ENCODE results near the gene SETMAR. TPM values are rescaled to one million over a fixed set of nuclear protein-coding genes. Genes with fewer than 3 reads are reported as not detected.
A peak's percentile ranks its signal among the peaks of the same experiment; 100 is the strongest.

The SETMAR gene
- total and polyA plus RNA-seq, 2 of the 13 experiments (the other 11 are each of a cell fraction or from before 2014, with no cell fraction given), result 7.0 to 16.7 TPM

DNA sequence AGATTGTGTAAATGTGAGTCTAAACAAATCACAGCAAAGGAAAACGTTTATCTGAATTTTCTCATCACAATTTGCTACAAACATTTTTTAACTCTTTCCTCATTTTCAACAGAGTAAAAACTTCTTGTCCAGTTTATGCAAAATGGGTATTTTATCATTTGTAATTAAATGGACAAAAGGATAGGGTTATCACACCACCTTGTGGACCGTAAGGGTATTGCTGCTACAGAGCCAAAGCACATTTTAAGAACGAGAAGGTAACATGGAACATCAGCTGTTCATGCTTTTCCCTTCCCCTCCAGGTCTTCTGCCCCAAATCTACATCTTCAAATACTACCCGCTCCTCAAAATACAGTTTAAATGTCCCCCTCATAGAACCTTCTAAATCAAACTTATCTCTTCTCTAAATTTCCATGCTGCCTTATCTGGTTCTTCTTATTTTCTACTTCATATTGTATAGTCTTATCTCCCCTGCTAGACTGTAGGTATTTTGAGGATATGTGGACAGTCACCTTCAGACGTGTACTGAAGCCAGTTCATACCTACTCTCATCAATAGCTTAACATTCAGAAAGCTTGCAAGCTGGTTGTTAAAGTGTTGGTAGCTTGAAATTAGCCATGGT is 12.8 kb upstream of the SETMAR start:
- Histone ChIP-seq H3K27me3 (ENCODE audit: control insufficient read depth in 1 of 2, insufficient read depth in 2 of 2, low read length in 2 of 2) (no peaks in the 10 kb centered on the region), H3K9me3 (ENCODE audit: low read length) (no peaks in the 10 kb centered on the region), H3K9ac (ENCODE audit: insufficient read depth, low read depth, low read length) (no peak overlapping the region), H3K4me1 (ENCODE audit: insufficient read depth, low read length) (no peaks in the 10 kb centered on the region), H2AFZ (ENCODE audit: low read length) (no peak overlapping the region), H3K27ac (ENCODE audit: extremely low read length, insufficient read depth, low read length) (no peak overlapping the region), H3K79me2 (ENCODE audit: insufficient read depth, low read length) (no peaks in the 10 kb centered on the region), H4K20me1 (ENCODE audit: insufficient read depth, low read length) (no peaks in the 10 kb centered on the region; the same call in 1 of the 2 replicates), H3K4me2 (ENCODE audit: low read depth, low read length) (no peak overlapping the region), H3K4me3 (replicated peaks in 1 of 3; ENCODE audit: insufficient read depth in 1 of 3, low read depth in 2 of 3, low read length in 3 of 3) (no peak overlapping the region), H3K36me3 (replicated peaks in 1 of 2; ENCODE audit: control insufficient read depth in 1 of 2, insufficient read depth in 2 of 2, low read length in 2 of 2) (no peaks in the 10 kb centered on the region)
- DNase-seq (ENCODE audit: low spot score), result peak; percentile 10
- intact Hi-C loops (cut with micrococcal nuclease; ENCODE audit: unreplicated experiment) (loop anchor here (1.0 to 5.0 kb wide), 3 partner anchors 293 to 1094 kb away; no protein-coding TSS in a partner anchor), in situ Hi-C loops (cut with HindIII; ENCODE audit: extremely low pct_ligation_motif_present, low pct_unique_long_range_greater_than_20kb) (loop anchor here (5.0 kb wide), 1 partner anchor 1093 kb away; no protein-coding TSS in a partner anchor)
- ChIA-PET CTCF (ENCODE audit: low intra/inter-chr PET ratio, low total read pairs) (interaction anchor here (1.5 to 1.7 kb wide), 2 partner anchors 1090 to 1094 kb away, joined by 9 to 22 read pairs; no protein-coding TSS in a partner anchor), POLR2A (no interaction called here)
- no peak for ATAC-seq
- BruUV-seq (replicated peaks), result no TSS peak
- WGBS (ENCODE audit: low lambda C conversion rate), result 2% methylated on average over 5 of the region's 5 CpGs
- peak; percentile 79 for FAIRE-seq
- TF ChIP-seq ETV5 (CRISPR knock-in tag; IDR thresholded peaks at IDR 0.05; ENCODE audit: borderline replicate concordance) (no peak), ZSCAN30 (CRISPR knock-in tag; IDR thresholded peaks at IDR 0.05) (0 out of 2 replicates have a peak, but pooled peaks have one; percentile 25), SMC3 (IDR thresholded peaks at IDR 0.05; ENCODE audit: low read length) (peak; percentile 53; the same call in 1 of the 2 replicates), ZNF672 (CRISPR knock-in tag; IDR thresholded peaks at IDR 0.05) (no peak), STAG1 (CRISPR knock-in tag; IDR thresholded peaks at IDR 0.05) (peak; percentile 82), TP53 (CRISPR knock-in tag; conservative IDR thresholded peaks at IDR 0.05) (no peak)
- TF ChIP-seq, protein P1, sequence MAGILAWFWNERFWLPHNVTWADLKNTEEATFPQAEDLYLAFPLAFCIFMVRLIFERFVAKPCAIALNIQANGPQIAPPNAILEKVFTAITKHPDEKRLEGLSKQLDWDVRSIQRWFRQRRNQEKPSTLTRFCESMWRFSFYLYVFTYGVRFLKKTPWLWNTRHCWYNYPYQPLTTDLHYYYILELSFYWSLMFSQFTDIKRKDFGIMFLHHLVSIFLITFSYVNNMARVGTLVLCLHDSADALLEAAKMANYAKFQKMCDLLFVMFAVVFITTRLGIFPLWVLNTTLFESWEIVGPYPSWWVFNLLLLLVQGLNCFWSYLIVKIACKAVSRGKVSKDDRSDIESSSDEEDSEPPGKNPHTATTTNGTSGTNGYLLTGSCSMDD (CRISPR knock-in tag; IDR thresholded peaks at IDR 0.05), result no peak
- TF ChIP-seq, protein P2, sequence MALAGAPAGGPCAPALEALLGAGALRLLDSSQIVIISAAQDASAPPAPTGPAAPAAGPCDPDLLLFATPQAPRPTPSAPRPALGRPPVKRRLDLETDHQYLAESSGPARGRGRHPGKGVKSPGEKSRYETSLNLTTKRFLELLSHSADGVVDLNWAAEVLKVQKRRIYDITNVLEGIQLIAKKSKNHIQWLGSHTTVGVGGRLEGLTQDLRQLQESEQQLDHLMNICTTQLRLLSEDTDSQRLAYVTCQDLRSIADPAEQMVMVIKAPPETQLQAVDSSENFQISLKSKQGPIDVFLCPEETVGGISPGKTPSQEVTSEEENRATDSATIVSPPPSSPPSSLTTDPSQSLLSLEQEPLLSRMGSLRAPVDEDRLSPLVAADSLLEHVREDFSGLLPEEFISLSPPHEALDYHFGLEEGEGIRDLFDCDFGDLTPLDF (CRISPR knock-in tag; IDR thresholded peaks at IDR 0.05), result no peak
- TF ChIP-seq, protein P3, sequence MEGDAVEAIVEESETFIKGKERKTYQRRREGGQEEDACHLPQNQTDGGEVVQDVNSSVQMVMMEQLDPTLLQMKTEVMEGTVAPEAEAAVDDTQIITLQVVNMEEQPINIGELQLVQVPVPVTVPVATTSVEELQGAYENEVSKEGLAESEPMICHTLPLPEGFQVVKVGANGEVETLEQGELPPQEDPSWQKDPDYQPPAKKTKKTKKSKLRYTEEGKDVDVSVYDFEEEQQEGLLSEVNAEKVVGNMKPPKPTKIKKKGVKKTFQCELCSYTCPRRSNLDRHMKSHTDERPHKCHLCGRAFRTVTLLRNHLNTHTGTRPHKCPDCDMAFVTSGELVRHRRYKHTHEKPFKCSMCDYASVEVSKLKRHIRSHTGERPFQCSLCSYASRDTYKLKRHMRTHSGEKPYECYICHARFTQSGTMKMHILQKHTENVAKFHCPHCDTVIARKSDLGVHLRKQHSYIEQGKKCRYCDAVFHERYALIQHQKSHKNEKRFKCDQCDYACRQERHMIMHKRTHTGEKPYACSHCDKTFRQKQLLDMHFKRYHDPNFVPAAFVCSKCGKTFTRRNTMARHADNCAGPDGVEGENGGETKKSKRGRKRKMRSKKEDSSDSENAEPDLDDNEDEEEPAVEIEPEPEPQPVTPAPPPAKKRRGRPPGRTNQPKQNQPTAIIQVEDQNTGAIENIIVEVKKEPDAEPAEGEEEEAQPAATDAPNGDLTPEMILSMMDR (CRISPR knock-in tag; IDR thresholded peaks at IDR 0.05), result peak; percentile 74
- TF ChIP-seq, protein P4, sequence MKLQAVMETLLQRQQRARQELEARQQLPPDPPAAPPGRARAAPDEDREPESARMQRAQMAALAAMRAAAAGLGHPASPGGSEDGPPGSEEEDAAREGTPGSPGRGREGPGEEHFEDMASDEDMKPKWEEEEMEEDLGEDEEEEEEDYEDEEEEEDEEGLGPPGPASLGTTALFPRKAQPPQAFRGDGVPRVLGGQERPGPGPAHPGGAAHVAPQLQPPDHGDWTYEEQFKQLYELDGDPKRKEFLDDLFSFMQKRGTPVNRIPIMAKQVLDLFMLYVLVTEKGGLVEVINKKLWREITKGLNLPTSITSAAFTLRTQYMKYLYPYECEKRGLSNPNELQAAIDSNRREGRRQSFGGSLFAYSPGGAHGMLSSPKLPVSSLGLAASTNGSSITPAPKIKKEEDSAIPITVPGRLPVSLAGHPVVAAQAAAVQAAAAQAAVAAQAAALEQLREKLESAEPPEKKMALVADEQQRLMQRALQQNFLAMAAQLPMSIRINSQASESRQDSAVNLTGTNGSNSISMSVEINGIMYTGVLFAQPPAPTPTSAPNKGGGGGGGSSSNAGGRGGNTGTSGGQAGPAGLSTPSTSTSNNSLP (IDR thresholded peaks at IDR 0.05; ENCODE audit: low read depth, low read length), result 0 out of 2 replicates have a peak, but pooled peaks have one; percentile 36
